ENCODE data around the gene DHX16.

GRCh38 chr6:30720738-30721197 is 48.0 kb upstream of the DHX16 start:
- TF ChIP-seq POLR2A (IDR thresholded peaks at IDR 0.05) (no peak), CTCF (IDR thresholded peaks at IDR 0.05) (no peak)

All from vagina (tissue), 2 donors.